HEK293 (cell line): ENCODE results near the gene HBP1.

ENCODE experiments used
- CTCF ChIA-PET: fragments of 350-600 bp; formaldehyde crosslinking; extraction: SDS; loops from one replicate; lab custom pipeline; 2021; ENCODE audit warnings: antibody characterized with exemption; lab: Yijun Ruan, JAX
- POLR2A ChIA-PET: fragments of 300-600 bp; formaldehyde crosslinking; extraction: SDS; loops from one replicate; lab custom pipeline; 2020; ENCODE audit warnings: antibody characterized with exemption, inconsistent platforms; lab: Yijun Ruan, JAX
- H3K27ac ChIP-seq: fragments of 200-500 bp; sonication (Bioruptor generic); 2 replicates; pipeline ENCODE4 v1.5.1; 2014; ENCODE audit warnings: low read depth, low read length, control low read depth, inconsistent platforms; ENCODE audit errors: extremely low read depth
- H3K36me3 ChIP-seq, 2 experiments: fragments of 200-500 bp in 1 of 2; sonication (Bioruptor generic) in 1 of 2; 1 replicate in 1 of 2; 2 replicates in 1 of 2; pipeline ENCODE4 v1.5.1; 2014 to 2017; ENCODE audit warnings: inconsistent platforms in 2 of 2, low read length in 2 of 2; ENCODE audit not compliant: control insufficient read depth in 2 of 2, insufficient read depth in 1 of 2
- H3K4me1 ChIP-seq: fragments of 200-500 bp; sonication (Bioruptor generic); 2 replicates; pipeline ENCODE4 v1.5.1; 2014; ENCODE audit warnings: mild to moderate bottlenecking, low read length, inconsistent platforms; ENCODE audit not compliant: control insufficient read depth, insufficient read depth
- H3K4me3 ChIP-seq: 2 replicates; pipeline ENCODE4 v1.5.1; 2011; ENCODE audit warnings: low read depth, mild to moderate bottlenecking, control low read depth, low read length, moderate library complexity
- H3K9me3 ChIP-seq: fragments of 200-500 bp; sonication (Bioruptor generic); 2 replicates; pipeline ENCODE4 v1.5.1; 2014; ENCODE audit warnings: low read depth, low read length, inconsistent platforms; ENCODE audit not compliant: control insufficient read depth, insufficient read depth
- FEZF1 ChIP-seq: fragments of 450-650 bp; formaldehyde crosslinking; IDR thresholded peaks from 2 replicates; pipeline ENCODE4 v1.5.1; 2016; ENCODE audit warnings: missing biosample characterization, missing genetic modification characterization
- HOXC10 ChIP-seq: sonication (generic); formaldehyde crosslinking; IDR thresholded peaks from 2 replicates; pipeline ENCODE4 v1.8.1; 2023; ENCODE audit warnings: mild to moderate bottlenecking, missing genetic modification reagents
- INSM2 ChIP-seq: fragments of 450-650 bp; formaldehyde crosslinking; IDR thresholded peaks from 2 replicates; pipeline ENCODE4 v1.5.1; 2016; ENCODE audit warnings: missing biosample characterization, missing genetic modification characterization
- KLF10 ChIP-seq: fragments of 450-650 bp; IDR thresholded peaks from 2 replicates; pipeline ENCODE4 v1.5.1; 2018; ENCODE audit warnings: missing biosample characterization, mild to moderate bottlenecking, missing genetic modification characterization
- OSR2 ChIP-seq: fragments of 450-650 bp; formaldehyde crosslinking; IDR thresholded peaks from 2 replicates; pipeline ENCODE4 v1.5.1; 2016; ENCODE audit warnings: missing biosample characterization, missing genetic modification characterization
- PRDM10 ChIP-seq: fragments of 450-650 bp; formaldehyde crosslinking; IDR thresholded peaks from 2 replicates; pipeline ENCODE4 v1.5.1; 2016; ENCODE audit warnings: missing biosample characterization, missing genetic modification characterization
- ZBTB8A ChIP-seq: fragments of 450-650 bp; formaldehyde crosslinking; IDR thresholded peaks from 2 replicates; pipeline ENCODE4 v1.5.1; 2016; ENCODE audit warnings: missing biosample characterization, missing genetic modification characterization
- ZNF121 ChIP-seq: fragments of 450-650 bp; formaldehyde crosslinking; IDR thresholded peaks from 2 replicates; pipeline ENCODE4 v1.5.1; 2016; ENCODE audit warnings: missing biosample characterization, missing genetic modification characterization
- ZNF184 ChIP-seq: fragments of 450-650 bp; IDR thresholded peaks from 2 replicates; pipeline ENCODE4 v1.5.1; 2018; ENCODE audit warnings: missing biosample characterization, mild to moderate bottlenecking, missing genetic modification characterization
- ZNF24 ChIP-seq: fragments of 450-650 bp; formaldehyde crosslinking; IDR thresholded peaks from 2 replicates; pipeline ENCODE4 v1.5.1; 2016; ENCODE audit warnings: missing biosample characterization, missing genetic modification characterization
- ZNF404 ChIP-seq: fragments of 450-650 bp; formaldehyde crosslinking; IDR thresholded peaks from 2 replicates; pipeline ENCODE4 v1.5.1; 2017; ENCODE audit warnings: missing biosample characterization, missing genetic modification characterization
- ZNF433 ChIP-seq: fragments of 450-650 bp; formaldehyde crosslinking; IDR thresholded peaks from 2 replicates; pipeline ENCODE4 v1.5.1; 2016; ENCODE audit warnings: missing biosample characterization, missing genetic modification characterization, low read depth
- ZNF843 ChIP-seq: fragments of 450-650 bp; formaldehyde crosslinking; IDR thresholded peaks from 2 replicates; pipeline ENCODE4 v1.5.1; 2016; ENCODE audit warnings: missing biosample characterization, missing genetic modification characterization
- ZSCAN30 ChIP-seq: fragments of 450-650 bp; IDR thresholded peaks from 2 replicates; pipeline ENCODE4 v1.5.1; 2018; ENCODE audit warnings: missing biosample characterization, mild to moderate bottlenecking, missing genetic modification characterization, moderate library complexity
- ZXDB ChIP-seq: fragments of 450-650 bp; formaldehyde crosslinking; IDR thresholded peaks from 2 replicates; pipeline ENCODE4 v1.5.1; 2016; ENCODE audit warnings: missing biosample characterization, missing genetic modification characterization
- TF ChIP-seq, protein P1 (sequence below): fragments of 450-650 bp; formaldehyde crosslinking; IDR thresholded peaks from 2 replicates; pipeline ENCODE4 v1.5.1; 2016; ENCODE audit warnings: missing biosample characterization, missing genetic modification characterization
- TF ChIP-seq, protein P2 (sequence below): fragments of 450-650 bp; IDR thresholded peaks from 2 replicates; pipeline ENCODE4 v1.5.1; 2018; ENCODE audit warnings: missing biosample characterization, missing genetic modification characterization

HBP1 gene

GRCh38 chr7:107180378-107180777, 11.6 kb downstream of the HBP1 start (continued):
- TF ChIP-seq, protein P1, sequence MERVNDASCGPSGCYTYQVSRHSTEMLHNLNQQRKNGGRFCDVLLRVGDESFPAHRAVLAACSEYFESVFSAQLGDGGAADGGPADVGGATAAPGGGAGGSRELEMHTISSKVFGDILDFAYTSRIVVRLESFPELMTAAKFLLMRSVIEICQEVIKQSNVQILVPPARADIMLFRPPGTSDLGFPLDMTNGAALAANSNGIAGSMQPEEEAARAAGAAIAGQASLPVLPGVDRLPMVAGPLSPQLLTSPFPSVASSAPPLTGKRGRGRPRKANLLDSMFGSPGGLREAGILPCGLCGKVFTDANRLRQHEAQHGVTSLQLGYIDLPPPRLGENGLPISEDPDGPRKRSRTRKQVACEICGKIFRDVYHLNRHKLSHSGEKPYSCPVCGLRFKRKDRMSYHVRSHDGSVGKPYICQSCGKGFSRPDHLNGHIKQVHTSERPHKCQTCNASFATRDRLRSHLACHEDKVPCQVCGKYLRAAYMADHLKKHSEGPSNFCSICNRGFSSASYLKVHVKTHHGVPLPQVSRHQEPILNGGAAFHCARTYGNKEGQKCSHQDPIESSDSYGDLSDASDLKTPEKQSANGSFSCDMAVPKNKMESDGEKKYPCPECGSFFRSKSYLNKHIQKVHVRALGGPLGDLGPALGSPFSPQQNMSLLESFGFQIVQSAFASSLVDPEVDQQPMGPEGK (tag by site-specific recombination): peak; percentile 61; the same call in 1 of the 2 replicates
- TF ChIP-seq ZXDB (tag by site-specific recombination) (peak; percentile 38; the same call in 1 of the 2 replicates), ZBTB8A (tag by site-specific recombination) (no peak), INSM2 (tag by site-specific recombination) (peak; percentile 62; the same call in 1 of the 2 replicates), ZSCAN30 (tag by site-specific recombination) (no peak), ZNF433 (no peak), ZNF843 (peak; percentile 56; the same call in 1 of the 2 replicates), PRDM10 (tag by site-specific recombination) (peak; percentile 53; the same call in 1 of the 2 replicates), ZNF184 (peak; percentile 14; the same call in 1 of the 2 replicates), ZNF24 (tag by site-specific recombination) (0 out of 2 replicates have a peak, but pooled peaks have one; percentile 48), OSR2 (tag by site-specific recombination) (peak; percentile 35; the same call in 1 of the 2 replicates), FEZF1 (tag by site-specific recombination) (0 out of 2 replicates have a peak, but pooled peaks have one; percentile 26), KLF10 (tag by site-specific recombination) (peak; percentile 30; the same call in 1 of the 2 replicates)
- TF ChIP-seq, protein P2, sequence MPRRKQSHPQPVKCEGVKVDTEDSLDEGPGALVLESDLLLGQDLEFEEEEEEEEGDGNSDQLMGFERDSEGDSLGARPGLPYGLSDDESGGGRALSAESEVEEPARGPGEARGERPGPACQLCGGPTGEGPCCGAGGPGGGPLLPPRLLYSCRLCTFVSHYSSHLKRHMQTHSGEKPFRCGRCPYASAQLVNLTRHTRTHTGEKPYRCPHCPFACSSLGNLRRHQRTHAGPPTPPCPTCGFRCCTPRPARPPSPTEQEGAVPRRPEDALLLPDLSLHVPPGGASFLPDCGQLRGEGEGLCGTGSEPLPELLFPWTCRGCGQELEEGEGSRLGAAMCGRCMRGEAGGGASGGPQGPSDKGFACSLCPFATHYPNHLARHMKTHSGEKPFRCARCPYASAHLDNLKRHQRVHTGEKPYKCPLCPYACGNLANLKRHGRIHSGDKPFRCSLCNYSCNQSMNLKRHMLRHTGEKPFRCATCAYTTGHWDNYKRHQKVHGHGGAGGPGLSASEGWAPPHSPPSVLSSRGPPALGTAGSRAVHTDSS (tag by site-specific recombination): no peak

DNA sequence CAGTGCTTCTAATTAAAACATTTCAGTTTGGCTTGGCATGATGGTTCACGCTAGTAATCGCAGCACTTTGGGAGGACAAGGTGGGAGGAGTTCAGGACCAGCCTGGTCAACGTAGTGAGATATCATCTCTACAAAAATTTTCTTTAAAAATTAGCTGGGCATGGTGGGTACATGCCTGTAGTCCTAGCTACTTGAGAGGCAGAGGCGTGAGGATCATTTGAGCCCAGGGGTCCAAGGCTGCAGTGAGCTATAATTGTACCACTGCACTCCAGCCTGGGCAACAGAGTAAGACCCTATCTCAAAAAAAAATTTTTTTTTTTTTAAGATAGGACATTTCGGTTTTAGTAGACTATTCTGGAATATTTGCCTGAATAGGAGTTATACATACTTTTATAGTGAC, 12.4 kb downstream of the HBP1 start:
- no peak overlapping the region for H3K27ac ChIP-seq
- H3K4me3 ChIP-seq: no peak overlapping the region
- H3K36me3 ChIP-seq: peaks cover 7 to 15% of the 10 kb centered on the region in 2 experiments; a peak in 1 of 3 replicates
- ChIA-PET CTCF (interaction anchor here (0.6 to 1.7 kb wide), 3 partner anchors 34 to 1162 kb away, joined by 3 read pairs; no protein-coding TSS in a partner anchor), POLR2A (interaction anchor here (0.7 to 3.4 kb wide), 2 partner anchors 12 to 1069 kb away, joined by 3 to 14 read pairs; partner anchors contain the start of gene HBP1)
- TF ChIP-seq ZNF121: peak; percentile 91
- no peak for TF ChIP-seq ZNF404 (tag by site-specific recombination)
- no peak for TF ChIP-seq HOXC10 (CRISPR knock-in tag)
- no peaks in the 10 kb centered on the region for H3K9me3 ChIP-seq
- peaks cover 14% of the 10 kb centered on the region for H3K4me1 ChIP-seq
